KMS-11 (cell line): ENCODE data around the gene EPHB1.

ENCODE experiments used
- H2AFZ ChIP-seq: fragments of 200-600 bp; sonication (generic); 2 replicates; pipeline ENCODE4 v1.6.1; 2016; ENCODE audit warnings: antibody characterized with exemption, mixed run types, low read depth
- H3K27ac ChIP-seq: fragments of 200-600 bp; sonication (generic); 2 replicates; pipeline ENCODE4 v1.6.1; 2016; ENCODE audit warnings: mild to moderate bottlenecking, mixed run types
- H3K27me3 ChIP-seq: fragments of 200-600 bp; sonication (generic); 2 replicates; pipeline ENCODE4 v1.6.1; 2017; ENCODE audit warnings: mild to moderate bottlenecking, low read depth, mixed run types, moderate library complexity; ENCODE audit not compliant: insufficient read depth
- H3K36me3 ChIP-seq: fragments of 200-600 bp; sonication (generic); 2 replicates; pipeline ENCODE4 v1.6.1; 2017; ENCODE audit warnings: mild to moderate bottlenecking, mixed run types; ENCODE audit not compliant: insufficient read depth
- H3K4me1 ChIP-seq: fragments of 200-600 bp; sonication (generic); 2 replicates; pipeline ENCODE4 v1.6.1; 2016; ENCODE audit warnings: mild to moderate bottlenecking, low read depth, mixed run types; ENCODE audit not compliant: poor library complexity, severe bottlenecking
- H3K4me2 ChIP-seq: fragments of 200-600 bp; sonication (generic); 2 replicates; pipeline ENCODE4 v1.7.0; 2016; ENCODE audit warnings: mild to moderate bottlenecking, mixed run types
- H3K4me3 ChIP-seq: fragments of 200-600 bp; sonication (generic); IDR thresholded peaks from 2 replicates; pipeline ENCODE4 v1.6.1; 2017; ENCODE audit warnings: low read depth, low read length, mixed read lengths; ENCODE audit not compliant: insufficient read depth
- H3K79me2 ChIP-seq: fragments of 200-600 bp; sonication (generic); 2 replicates; pipeline ENCODE4 v1.6.1; 2016; ENCODE audit warnings: low read depth, mixed run types; ENCODE audit not compliant: insufficient read depth
- H3K9ac ChIP-seq: fragments of 200-600 bp; sonication (generic); 2 replicates; pipeline ENCODE4 v1.6.1; 2016; ENCODE audit warnings: mild to moderate bottlenecking, mixed run types
- H4K20me1 ChIP-seq: fragments of 200-600 bp; sonication (generic); 2 replicates; pipeline ENCODE4 v1.6.1; 2016; ENCODE audit warnings: mild to moderate bottlenecking, mixed run types; ENCODE audit not compliant: insufficient read depth
- TF ChIP-seq, protein P1 (sequence below): fragments of 200-600 bp; sonication (generic); conservative IDR thresholded peaks from 2 replicates; pipeline ENCODE4 v1.6.1; 2017; ENCODE audit warnings: low read depth, mild to moderate bottlenecking, antibody characterized with exemption, low read length, moderate library complexity, mixed read lengths

The EPHB1 gene

DNA sequence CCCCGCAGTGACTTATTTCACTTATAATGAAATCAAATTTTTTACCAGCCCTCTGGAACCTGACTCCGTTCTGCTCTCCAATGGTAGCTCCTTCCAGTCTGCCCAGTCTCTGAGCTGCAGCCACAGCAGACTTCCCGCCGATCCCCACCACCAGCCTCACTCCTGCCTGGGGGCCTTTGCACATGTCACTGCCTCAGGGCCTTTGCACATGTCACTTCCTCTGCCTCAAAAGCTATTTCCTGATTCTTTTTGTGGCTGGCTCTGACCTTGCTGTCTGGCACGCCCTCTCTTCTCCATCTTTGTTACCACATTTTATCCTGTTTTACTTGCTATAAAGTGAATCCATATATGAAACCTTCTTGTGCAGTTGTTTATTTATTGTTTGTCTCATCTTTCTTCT is 277.4 kb downstream of the EPHB1 start:
- H3K4me1 ChIP-seq, result peaks cover 12% of the 10 kb centered on the region
- no peaks in the 10 kb centered on the region for H4K20me1 ChIP-seq
- no peaks in the 10 kb centered on the region for H3K79me2 ChIP-seq
- H3K4me3 ChIP-seq, result no peak overlapping the region
- no peak overlapping the region for H2AFZ ChIP-seq
- H3K9ac ChIP-seq, result no peak overlapping the region
- no peaks in the 10 kb centered on the region for H3K36me3 ChIP-seq
- H3K4me2 ChIP-seq, result no peak overlapping the region
- H3K27me3 ChIP-seq, result no peaks in the 10 kb centered on the region
- no peak overlapping the region for H3K27ac ChIP-seq
- TF ChIP-seq, protein P1, sequence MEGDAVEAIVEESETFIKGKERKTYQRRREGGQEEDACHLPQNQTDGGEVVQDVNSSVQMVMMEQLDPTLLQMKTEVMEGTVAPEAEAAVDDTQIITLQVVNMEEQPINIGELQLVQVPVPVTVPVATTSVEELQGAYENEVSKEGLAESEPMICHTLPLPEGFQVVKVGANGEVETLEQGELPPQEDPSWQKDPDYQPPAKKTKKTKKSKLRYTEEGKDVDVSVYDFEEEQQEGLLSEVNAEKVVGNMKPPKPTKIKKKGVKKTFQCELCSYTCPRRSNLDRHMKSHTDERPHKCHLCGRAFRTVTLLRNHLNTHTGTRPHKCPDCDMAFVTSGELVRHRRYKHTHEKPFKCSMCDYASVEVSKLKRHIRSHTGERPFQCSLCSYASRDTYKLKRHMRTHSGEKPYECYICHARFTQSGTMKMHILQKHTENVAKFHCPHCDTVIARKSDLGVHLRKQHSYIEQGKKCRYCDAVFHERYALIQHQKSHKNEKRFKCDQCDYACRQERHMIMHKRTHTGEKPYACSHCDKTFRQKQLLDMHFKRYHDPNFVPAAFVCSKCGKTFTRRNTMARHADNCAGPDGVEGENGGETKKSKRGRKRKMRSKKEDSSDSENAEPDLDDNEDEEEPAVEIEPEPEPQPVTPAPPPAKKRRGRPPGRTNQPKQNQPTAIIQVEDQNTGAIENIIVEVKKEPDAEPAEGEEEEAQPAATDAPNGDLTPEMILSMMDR, result no peak

DNA sequence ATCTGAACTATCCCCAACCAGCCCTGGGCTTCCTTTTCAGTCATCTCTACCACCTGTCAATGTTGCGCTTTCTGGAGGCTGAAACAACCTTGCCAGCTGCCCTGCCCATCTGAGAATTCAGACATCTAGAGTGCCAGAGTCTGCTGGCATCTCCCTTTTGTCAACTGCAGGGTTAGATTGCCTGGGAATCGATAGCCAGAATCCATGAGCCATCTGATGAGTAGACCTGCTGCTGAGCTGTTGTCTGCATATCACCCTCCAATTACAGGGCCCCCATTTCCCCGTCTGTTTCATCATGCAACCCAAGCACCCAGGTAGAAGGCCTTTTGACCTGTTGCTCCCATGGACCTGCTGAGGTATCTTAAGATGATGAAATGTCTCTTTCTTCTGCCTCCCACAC is 280.1 kb downstream of the EPHB1 start:
- no peaks in the 10 kb centered on the region for H4K20me1 ChIP-seq
- no peak overlapping the region for H3K27ac ChIP-seq
- H3K79me2 ChIP-seq, result no peaks in the 10 kb centered on the region

DNA sequence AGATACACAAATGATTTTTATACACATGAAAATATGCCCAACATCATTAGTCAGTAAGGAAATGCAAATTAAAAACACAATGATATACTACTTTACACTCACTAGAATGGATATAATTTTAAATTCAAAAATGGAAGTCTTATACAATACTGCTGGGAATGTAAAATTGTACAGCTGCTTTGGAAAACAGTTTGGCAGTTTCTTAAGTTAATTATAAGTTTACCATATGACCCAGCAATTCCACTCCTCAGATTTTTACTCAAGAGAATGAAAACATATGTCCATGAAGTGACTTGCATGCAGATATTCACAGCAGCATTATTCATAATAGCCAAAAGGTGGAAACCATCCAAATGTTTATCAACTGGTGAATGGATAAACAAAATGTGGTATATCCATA is 281.3 kb downstream of the EPHB1 start:
- Histone ChIP-seq H3K4me3 (no peak overlapping the region), H3K4me1 (no peaks in the 10 kb centered on the region), H2AFZ (no peak overlapping the region), H3K27me3 (no peaks in the 10 kb centered on the region), H3K27ac (no peak overlapping the region), H3K4me2 (no peak overlapping the region), H3K36me3 (no peaks in the 10 kb centered on the region), H3K79me2 (no peaks in the 10 kb centered on the region), H3K9ac (no peak overlapping the region), H4K20me1 (no peaks in the 10 kb centered on the region)
- TF ChIP-seq, protein P1, result no peak

More for the DNA sequence above, 280.1 kb downstream of the EPHB1 start:
- Histone ChIP-seq H3K27me3 (no peaks in the 10 kb centered on the region), H3K4me1 (no peaks in the 10 kb centered on the region), H3K4me3 (no peak overlapping the region), H2AFZ (no peak overlapping the region), H3K9ac (no peak overlapping the region), H3K36me3 (no peaks in the 10 kb centered on the region), H3K4me2 (no peak overlapping the region)
- TF ChIP-seq, protein P1, result no peak

GRCh38 chr3:135077186-135077585 is 282.1 kb downstream of the EPHB1 start:
- no peaks in the 10 kb centered on the region for H3K4me1 ChIP-seq
- H3K4me2 ChIP-seq, result no peak overlapping the region
- no peaks in the 10 kb centered on the region for H3K36me3 ChIP-seq
- no peak overlapping the region for H3K4me3 ChIP-seq
- TF ChIP-seq, protein P1, result no peak
- H3K27ac ChIP-seq, result no peak overlapping the region
- no peak overlapping the region for H2AFZ ChIP-seq
- H3K27me3 ChIP-seq, result no peaks in the 10 kb centered on the region
- no peak overlapping the region for H3K9ac ChIP-seq
- H4K20me1 ChIP-seq, result no peaks in the 10 kb centered on the region
- no peaks in the 10 kb centered on the region for H3K79me2 ChIP-seq
